ENCODE results near the gene IQSEC1. TPM values are rescaled to one million over a fixed set of nuclear protein-coding genes. Genes with fewer than 3 reads are reported as not detected.

IQSEC1 gene
- total RNA-seq, 1 donor from 2014 or later, result 148 TPM

- Histone ChIP-seq H3K36me3 (no peaks in the 10 kb centered on the region), H3K9me3 (no peaks in the 10 kb centered on the region), H3K27me3 (no peaks in the 10 kb centered on the region), H3K27ac (no peak overlapping the region), H3K4me3 (no peak overlapping the region), H3K4me1 (no peaks in the 10 kb centered on the region)
- intact Hi-C loops (cut with DNase I), result no loop called here
- TF ChIP-seq CTCF (IDR thresholded peaks at IDR 0.05), result no peak
- DNase-seq (ENCODE audit: low spot score in 2 of 2), result no peak
Measured at GRCh38 chr3:13109516-13109915, 36.3 kb upstream of the IQSEC1 start.

- intact Hi-C loops (cut with DNase I), result no loop called here
- Histone ChIP-seq H3K36me3 (no peaks in the 10 kb centered on the region), H3K27me3 (no peaks in the 10 kb centered on the region), H3K4me3 (no peak overlapping the region), H3K27ac (no peak overlapping the region), H3K9me3 (no peaks in the 10 kb centered on the region), H3K4me1 (no peaks in the 10 kb centered on the region)
- no peak for TF ChIP-seq CTCF (IDR thresholded peaks at IDR 0.05)
- DNase-seq (ENCODE audit: low spot score in 2 of 2), result no peak
Measured at GRCh38 chr3:13108861-13109260, 35.6 kb upstream of the IQSEC1 start.

GRCh38 chr3:13107661-13108060, 34.4 kb upstream of the IQSEC1 start:
- TF ChIP-seq CTCF (IDR thresholded peaks at IDR 0.05), result no peak
- no peak for DNase-seq (ENCODE audit: low spot score in 2 of 2)

GRCh38 chr3:13106308-13107001, 33.2 kb upstream of the IQSEC1 start:
- no peak for TF ChIP-seq CTCF (IDR thresholded peaks at IDR 0.05)
- DNase-seq (ENCODE audit: low spot score in 2 of 2), result no peak

More at GRCh38 chr3:13107661-13108060, 34.4 kb upstream of the IQSEC1 start:
- Histone ChIP-seq H3K9me3 (no peaks in the 10 kb centered on the region), H3K27me3 (no peaks in the 10 kb centered on the region), H3K4me1 (no peaks in the 10 kb centered on the region), H3K4me3 (no peak overlapping the region), H3K27ac (no peak overlapping the region), H3K36me3 (no peaks in the 10 kb centered on the region)
- intact Hi-C loops (cut with DNase I), result no loop called here

GRCh38 chr3:13105896-13106250, 32.6 kb upstream of the IQSEC1 start:
- no peaks in the 10 kb centered on the region for H3K9me3 ChIP-seq
- no peaks in the 10 kb centered on the region for H3K36me3 ChIP-seq
- no peaks in the 10 kb centered on the region for H3K27me3 ChIP-seq
- TF ChIP-seq CTCF (IDR thresholded peaks at IDR 0.05), result no peak
- intact Hi-C loops (cut with DNase I), result no loop called here
- H3K4me1 ChIP-seq, result no peaks in the 10 kb centered on the region
- DNase-seq (ENCODE audit: low spot score in 2 of 2), result no peak
- no peak overlapping the region for H3K27ac ChIP-seq
- H3K4me3 ChIP-seq, result no peak overlapping the region

More at GRCh38 chr3:13106308-13107001, 33.2 kb upstream of the IQSEC1 start:
- intact Hi-C loops (cut with DNase I), result no loop called here
- H3K27ac ChIP-seq, result no peak overlapping the region
- H3K36me3 ChIP-seq, result no peaks in the 10 kb centered on the region
- no peaks in the 10 kb centered on the region for H3K9me3 ChIP-seq
- no peak overlapping the region for H3K4me3 ChIP-seq
- no peaks in the 10 kb centered on the region for H3K4me1 ChIP-seq
- H3K27me3 ChIP-seq, result no peaks in the 10 kb centered on the region
